ENCODE measurements around the gene EI24. TPM values are rescaled to one million over a fixed set of nuclear protein-coding genes. Genes with fewer than 3 reads are reported as not detected.

EI24 gene
- total and polyA plus RNA-seq, 2 donors (not counting 1 experiment from before 2014, with no cell fraction given) = 12.9 to 21.9 TPM

DNA sequence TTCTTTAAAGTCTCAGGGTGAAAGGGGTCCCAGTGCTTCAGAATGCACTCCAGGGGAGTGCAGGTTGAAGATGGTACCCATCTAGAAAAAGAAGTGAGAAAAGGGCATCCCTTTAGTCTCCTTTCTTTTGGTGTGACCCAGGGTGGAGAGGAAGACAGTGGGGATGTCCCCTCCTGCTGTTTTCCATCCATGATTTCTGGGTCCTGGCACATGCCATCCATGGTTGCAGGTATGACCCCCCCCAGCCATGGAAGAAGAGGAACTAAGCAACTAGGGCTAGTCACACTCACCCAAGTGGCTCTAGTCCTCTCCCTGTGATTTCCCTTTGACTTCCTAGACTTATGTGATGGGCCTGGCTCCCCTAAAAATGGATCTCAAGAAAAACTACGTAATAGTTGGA is 15.9 kb upstream of the EI24 start:
- Mint-ChIP-seq H3K9me3 (ENCODE audit: insufficient read depth) (peaks cover 20% of the 10 kb centered on the region), H3K4me3 (no peak overlapping the region)
- CTCF ChIA-PET = no interaction called here

DNA sequence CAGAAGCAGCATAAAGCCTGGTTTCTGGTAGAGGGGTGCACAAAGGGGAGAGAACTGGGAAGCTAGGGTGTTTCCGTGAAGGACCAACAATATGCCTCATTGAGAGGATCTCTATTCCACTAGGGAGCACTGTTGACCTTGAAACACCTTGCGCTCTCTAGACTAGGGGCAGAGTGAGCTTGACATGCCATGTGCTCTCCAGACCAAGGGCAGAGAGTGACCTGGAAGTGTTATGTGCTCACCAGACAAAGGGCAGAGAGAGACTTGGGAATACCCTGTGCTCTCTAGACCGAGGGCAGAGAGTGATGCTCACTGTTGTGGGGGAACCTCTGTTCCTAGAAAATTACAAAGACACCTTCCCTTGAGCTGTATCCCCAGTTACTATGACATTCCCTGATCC is 15.2 kb upstream of the EI24 start:
- no peak overlapping the region for H2AFZ ChIP-seq (ENCODE audit: insufficient read depth, low read depth, low read length, poor library complexity, severe bottlenecking)

More for the DNA sequence above, 15.9 kb upstream of the EI24 start:
- H2AFZ ChIP-seq (ENCODE audit: insufficient read depth, low read depth, low read length, poor library complexity, severe bottlenecking) = no peak overlapping the region
- DNase-seq (no peak), ATAC-seq (ENCODE audit: low read depth) (no peak)
- intact Hi-C loops (cut with micrococcal nuclease) = no loop called here
- H3K27ac ChIP-seq (ENCODE audit: low read length in 2 of 2) = no peak overlapping the region
- POLR2A ChIA-PET = no interaction called here
- H3K9ac ChIP-seq (ENCODE audit: low read length) = no peak overlapping the region
- H3K27ac Mint-ChIP-seq = no peak overlapping the region
- H3K27me3 Mint-ChIP-seq = no peaks in the 10 kb centered on the region
- H3K4me3 ChIP-seq (ENCODE audit: control extremely low read depth in 1 of 5, extremely low read depth in 1 of 5, insufficient read depth in 1 of 5, low read depth in 2 of 5, low read length in 4 of 5) = no peak overlapping the region
- H3K27me3 ChIP-seq (replicated peaks in 1 of 4; ENCODE audit: control extremely low read depth in 1 of 4, control insufficient read depth in 3 of 4, insufficient read depth in 4 of 4, low read length in 3 of 4) = peaks cover 0 to 2% (median 0%) of the 10 kb centered on the region in 4 experiments
- no peaks in the 10 kb centered on the region for H3K79me2 ChIP-seq (ENCODE audit: control insufficient read depth, insufficient read depth, low read length)
- no peaks in the 10 kb centered on the region for H3K4me1 Mint-ChIP-seq
- H3K9me3 ChIP-seq (ENCODE audit: control extremely low read depth in 1 of 3, control insufficient read depth in 2 of 3, insufficient read depth in 1 of 3, low read length in 2 of 3) = peaks cover 3 to 36% (median 33%) of the 10 kb centered on the region in 3 donors
- no peaks in the 10 kb centered on the region for H3K4me1 ChIP-seq (ENCODE audit: control insufficient read depth in 2 of 2, insufficient read depth in 2 of 2, low read length in 2 of 2)
- no peak overlapping the region for H3K4me2 ChIP-seq (replicated peaks; ENCODE audit: low read depth, low read length, poor library complexity, severe bottlenecking)
- no peaks in the 10 kb centered on the region for H3K36me3 ChIP-seq (replicated peaks in 1 of 2; ENCODE audit: control extremely low read depth in 1 of 2, control insufficient read depth in 1 of 2, extremely low read depth in 1 of 2, insufficient read depth in 2 of 2, low read length in 1 of 2)
- H4K20me1 ChIP-seq (ENCODE audit: control insufficient read depth, insufficient read depth, low read length, poor library complexity, severe bottlenecking) = no peaks in the 10 kb centered on the region
- no peak for TF ChIP-seq CTCF (IDR thresholded peaks at IDR 0.05)
- no peak for TF ChIP-seq EZH2 (IDR thresholded peaks at IDR 0.05; ENCODE audit: borderline replicate concordance, insufficient read depth, low read depth, low read length, poor library complexity, severe bottlenecking)
- no CpG with 5 or more reads among the region's 1 CpG for WGBS (ENCODE audit: insufficient coverage)

More for the DNA sequence above, 15.2 kb upstream of the EI24 start:
- intact Hi-C loops (cut with micrococcal nuclease) = no loop called here
- H3K36me3 ChIP-seq (replicated peaks in 1 of 2; ENCODE audit: control extremely low read depth in 1 of 2, control insufficient read depth in 1 of 2, extremely low read depth in 1 of 2, insufficient read depth in 2 of 2, low read length in 1 of 2) = no peaks in the 10 kb centered on the region
- no peak overlapping the region for H3K4me2 ChIP-seq (replicated peaks; ENCODE audit: low read depth, low read length, poor library complexity, severe bottlenecking)
- no peaks in the 10 kb centered on the region for H3K4me1 ChIP-seq (ENCODE audit: control insufficient read depth in 2 of 2, insufficient read depth in 2 of 2, low read length in 2 of 2)
- TF ChIP-seq CTCF (IDR thresholded peaks at IDR 0.05) = no peak
- no peak for TF ChIP-seq EZH2 (IDR thresholded peaks at IDR 0.05; ENCODE audit: borderline replicate concordance, insufficient read depth, low read depth, low read length, poor library complexity, severe bottlenecking)
- peaks cover 20% of the 10 kb centered on the region for H3K9me3 Mint-ChIP-seq (ENCODE audit: insufficient read depth)
- DNase-seq = no peak
- H3K27me3 ChIP-seq (replicated peaks in 1 of 4; ENCODE audit: control extremely low read depth in 1 of 4, control insufficient read depth in 3 of 4, insufficient read depth in 4 of 4, low read length in 3 of 4) = peaks cover 0 to 2% (median 0%) of the 10 kb centered on the region in 4 experiments
- no peak overlapping the region for H3K4me3 Mint-ChIP-seq
- no peak overlapping the region for H3K4me3 ChIP-seq (ENCODE audit: control extremely low read depth in 1 of 5, extremely low read depth in 1 of 5, insufficient read depth in 1 of 5, low read depth in 2 of 5, low read length in 4 of 5)
- H3K27me3 Mint-ChIP-seq = no peaks in the 10 kb centered on the region
- H3K9ac ChIP-seq (ENCODE audit: low read length) = no peak overlapping the region
- ChIA-PET CTCF (interaction anchor here (0.6 kb wide), 1 partner anchor 14 kb away, joined by 5 read pairs; no protein-coding TSS in a partner anchor), POLR2A (no interaction called here)
- ATAC-seq (ENCODE audit: low read depth) = no peak
- no peak overlapping the region for H3K27ac ChIP-seq (ENCODE audit: low read length in 2 of 2)
- H3K27ac Mint-ChIP-seq = no peak overlapping the region
- H3K9me3 ChIP-seq (ENCODE audit: control extremely low read depth in 1 of 3, control insufficient read depth in 2 of 3, insufficient read depth in 1 of 3, low read length in 2 of 3) = peaks cover 3 to 36% (median 33%) of the 10 kb centered on the region in 3 donors
- no peaks in the 10 kb centered on the region for H3K4me1 Mint-ChIP-seq
- H4K20me1 ChIP-seq (ENCODE audit: control insufficient read depth, insufficient read depth, low read length, poor library complexity, severe bottlenecking) = no peaks in the 10 kb centered on the region
- 93% methylated on average over 2 of the region's 3 CpGs for WGBS (ENCODE audit: insufficient coverage)
- no peaks in the 10 kb centered on the region for H3K79me2 ChIP-seq (ENCODE audit: control insufficient read depth, insufficient read depth, low read length)
